Neural cell (in vitro differentiated cells): ENCODE measurements around the gene C16orf74. TPM values are rescaled to one million over a fixed set of nuclear protein-coding genes. Genes with fewer than 3 reads are reported as not detected.

Experiments
- H2AFZ ChIP-seq: fragments of 200-600, 300-800 bp; sonication (generic), shearing (Covaris generic); 2 replicates; pipeline ENCODE4 v1.6.0; 2014; ENCODE audit warnings: low read depth, mild to moderate bottlenecking, antibody characterized with exemption, low read length, moderate library complexity
- H3F3A ChIP-seq: fragments of 200-600 bp; shearing (Covaris generic); 2 replicates; pipeline ENCODE4 v1.6.1; 2016; ENCODE audit warnings: mild to moderate bottlenecking, moderate library complexity, mixed read lengths, antibody characterized with exemption, low read length; ENCODE audit not compliant: insufficient read depth, poor library complexity, severe bottlenecking
- H3K27ac ChIP-seq: fragments of 200-600, 300-800 bp; sonication (generic), shearing (Covaris generic); 2 replicates; pipeline ENCODE4 v1.5.1; 2014; ENCODE audit warnings: mild to moderate bottlenecking, low read length, moderate library complexity
- H3K27me3 ChIP-seq: fragments of 300-800, 200-600 bp; sonication (generic), shearing (Covaris generic); 2 replicates; pipeline ENCODE4 v1.6.0; 2014; ENCODE audit warnings: mild to moderate bottlenecking, low read depth, low read length, moderate library complexity; ENCODE audit not compliant: insufficient read depth
- H3K36me3 ChIP-seq: fragments of 300-800, 200-600 bp; sonication (generic), shearing (Covaris generic); 2 replicates; pipeline ENCODE4 v1.5.1; 2014; ENCODE audit warnings: mild to moderate bottlenecking, antibody characterized with exemption, low read length, moderate library complexity; ENCODE audit not compliant: insufficient read depth
- H3K4me2 ChIP-seq: fragments of 300-800, 200-600 bp; sonication (generic), shearing (Covaris generic); 2 replicates; pipeline ENCODE4 v1.6.0; 2014; ENCODE audit warnings: mild to moderate bottlenecking, low read length
- H3K4me3 ChIP-seq: fragments of 300-800, 200-600 bp; sonication (generic), shearing (Covaris generic); 2 replicates; pipeline ENCODE4 v1.5.1; 2014; ENCODE audit warnings: mild to moderate bottlenecking, low read length, moderate library complexity
- H3K79me2 ChIP-seq: fragments of 200-600 bp; shearing (Covaris generic); replicated peaks from 2 replicates; pipeline ENCODE4 v1.6.0; 2014; ENCODE audit warnings: mild to moderate bottlenecking, low read length, moderate library complexity; ENCODE audit not compliant: insufficient read depth
- H3K9ac ChIP-seq: fragments of 300-800, 200-600 bp; sonication (generic), shearing (Covaris generic); 2 replicates; pipeline ENCODE4 v1.6.1; 2016; ENCODE audit warnings: mild to moderate bottlenecking, low read length, mixed read lengths
- H3K9me2 ChIP-seq: fragments of 200-600 bp; shearing (Covaris generic); 2 replicates; pipeline ENCODE4 v1.6.1; 2016; ENCODE audit warnings: mild to moderate bottlenecking, low read length, mixed read lengths; ENCODE audit not compliant: insufficient read depth
- H3K9me3 ChIP-seq: fragments of 200-600, 300-800 bp; sonication (generic), shearing (Covaris generic); 2 replicates; pipeline ENCODE4 v1.6.1; 2016; ENCODE audit warnings: mild to moderate bottlenecking, mixed run types, low read length, moderate library complexity, mixed read lengths
- H4K20me1 ChIP-seq: fragments of 200-600 bp; shearing (Covaris generic); 2 replicates; pipeline ENCODE4 v1.6.1; 2016; ENCODE audit warnings: mild to moderate bottlenecking, mixed run types; ENCODE audit not compliant: insufficient read depth
- EP300 ChIP-seq: fragments of 450-650 bp; conservative IDR thresholded peaks from 2 replicates; pipeline ENCODE4 v1.6.1; 2014; ENCODE audit warnings: antibody characterized with exemption, mild to moderate bottlenecking, moderate library complexity; ENCODE audit not compliant: poor library complexity, severe bottlenecking
- EZH2 ChIP-seq: fragments of 200-600, 300-800 bp; shearing (Covaris generic), sonication (generic); IDR thresholded peaks from 2 replicates; pipeline ENCODE4 v1.6.1; 2014; ENCODE audit warnings: antibody characterized with exemption, low read length, borderline replicate concordance, mild to moderate bottlenecking; ENCODE audit not compliant: insufficient read depth, poor library complexity, severe bottlenecking
- MXI1 ChIP-seq: fragments of 450-650 bp; conservative IDR thresholded peaks from 2 replicates; pipeline ENCODE4 v1.6.1; 2014; ENCODE audit warnings: antibody characterized with exemption, mild to moderate bottlenecking; ENCODE audit not compliant: poor library complexity, severe bottlenecking
- POLR2AphosphoS5 ChIP-seq: IDR thresholded peaks from 2 replicates; pipeline ENCODE4 v1.6.1; 2012
- RAD21 ChIP-seq: fragments of 450-650 bp; conservative IDR thresholded peaks from 2 replicates; pipeline ENCODE4 v1.6.1; 2014; ENCODE audit warnings: antibody characterized with exemption, mild to moderate bottlenecking, moderate library complexity
- SMC3 ChIP-seq: fragments of 450-650 bp; conservative IDR thresholded peaks from 2 replicates; pipeline ENCODE4 v1.6.1; 2014; ENCODE audit warnings: antibody characterized with exemption, mild to moderate bottlenecking, moderate library complexity; ENCODE audit not compliant: poor library complexity
- TAF1 ChIP-seq: IDR thresholded peaks from 2 replicates; pipeline ENCODE4 v1.6.1; 2012; ENCODE audit warnings: low read depth
- polyA plus RNA-seq: library from polyadenylated mRNA; depleted of rRNA; stranded (reverse); fragments of >200 nt; gene quantifications from 2 replicates; pipeline ENCODE4 v1.2.3, GENCODE V29; 2014
- TF ChIP-seq, protein P1 (sequence below): IDR thresholded peaks from 2 replicates; pipeline ENCODE4 v1.6.1; 2012; ENCODE audit warnings: borderline replicate concordance
- TF ChIP-seq, protein P2 (sequence below): fragments of 450-650 bp; IDR thresholded peaks from 2 replicates; pipeline ENCODE4 v1.5.1; 2014; ENCODE audit warnings: antibody characterized with exemption, mild to moderate bottlenecking, moderate library complexity; ENCODE audit not compliant: poor library complexity, severe bottlenecking

C16orf74 gene
- polyA plus RNA-seq, 1 donor from 2014 or later = not detected

DNA sequence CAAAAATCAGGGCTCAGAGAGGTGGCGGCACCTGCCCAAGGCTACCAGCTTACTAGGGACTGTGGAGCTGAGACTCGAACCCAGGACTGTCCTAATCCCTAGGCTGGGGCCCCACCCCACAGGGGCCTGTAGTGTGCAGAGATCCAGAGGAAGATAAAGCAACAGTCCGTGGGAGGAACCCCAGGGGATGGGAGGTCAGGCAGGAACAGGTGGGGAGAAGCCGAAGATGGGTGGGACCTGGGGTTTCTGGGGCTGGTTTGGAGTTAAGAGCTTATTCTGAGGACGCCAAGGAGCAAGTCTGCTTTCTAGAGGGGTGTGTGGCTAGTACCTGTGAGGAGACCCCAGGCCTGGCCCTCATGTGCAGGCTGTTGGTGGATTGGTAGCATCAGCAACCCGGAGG is 14.9 kb downstream of the C16orf74 start:
- Histone ChIP-seq H3K4me2 (no peak overlapping the region), H3K4me3 (no peak overlapping the region)

DNA sequence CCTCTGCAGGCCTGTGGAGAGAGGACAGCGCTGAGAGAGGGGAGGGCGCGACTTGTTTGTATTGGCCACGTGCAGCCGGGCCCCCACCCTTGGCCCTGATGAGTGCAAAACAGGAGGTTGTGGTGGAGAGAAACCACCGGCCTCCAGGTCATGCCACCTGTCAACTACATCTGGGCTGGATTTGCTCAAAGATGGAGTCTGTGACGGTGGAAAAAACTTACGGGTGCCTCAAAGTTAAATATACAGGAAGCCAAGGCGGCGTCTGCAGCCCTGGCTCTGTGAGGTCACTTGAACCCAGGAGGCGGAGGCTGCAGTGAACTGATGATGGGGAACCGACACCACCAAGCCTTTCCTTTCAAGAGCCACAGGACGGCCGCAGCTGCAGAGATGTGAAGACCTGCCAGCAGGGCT is 15.7 kb downstream of the C16orf74 start:
- Histone ChIP-seq H3K9me2 (no peaks in the 10 kb centered on the region), H2AFZ (no peak overlapping the region), H3K27ac (no peak overlapping the region), H3K9me3 (no peaks in the 10 kb centered on the region), H3F3A (no peaks in the 10 kb centered on the region), H3K4me2 (no peak overlapping the region), H3K4me3 (no peak overlapping the region), H3K27me3 (no peaks in the 10 kb centered on the region), H4K20me1 (no peaks in the 10 kb centered on the region), H3K79me2 (no peaks in the 10 kb centered on the region), H3K9ac (no peak overlapping the region), H3K36me3 (no peaks in the 10 kb centered on the region)
- TF ChIP-seq, protein P1, sequence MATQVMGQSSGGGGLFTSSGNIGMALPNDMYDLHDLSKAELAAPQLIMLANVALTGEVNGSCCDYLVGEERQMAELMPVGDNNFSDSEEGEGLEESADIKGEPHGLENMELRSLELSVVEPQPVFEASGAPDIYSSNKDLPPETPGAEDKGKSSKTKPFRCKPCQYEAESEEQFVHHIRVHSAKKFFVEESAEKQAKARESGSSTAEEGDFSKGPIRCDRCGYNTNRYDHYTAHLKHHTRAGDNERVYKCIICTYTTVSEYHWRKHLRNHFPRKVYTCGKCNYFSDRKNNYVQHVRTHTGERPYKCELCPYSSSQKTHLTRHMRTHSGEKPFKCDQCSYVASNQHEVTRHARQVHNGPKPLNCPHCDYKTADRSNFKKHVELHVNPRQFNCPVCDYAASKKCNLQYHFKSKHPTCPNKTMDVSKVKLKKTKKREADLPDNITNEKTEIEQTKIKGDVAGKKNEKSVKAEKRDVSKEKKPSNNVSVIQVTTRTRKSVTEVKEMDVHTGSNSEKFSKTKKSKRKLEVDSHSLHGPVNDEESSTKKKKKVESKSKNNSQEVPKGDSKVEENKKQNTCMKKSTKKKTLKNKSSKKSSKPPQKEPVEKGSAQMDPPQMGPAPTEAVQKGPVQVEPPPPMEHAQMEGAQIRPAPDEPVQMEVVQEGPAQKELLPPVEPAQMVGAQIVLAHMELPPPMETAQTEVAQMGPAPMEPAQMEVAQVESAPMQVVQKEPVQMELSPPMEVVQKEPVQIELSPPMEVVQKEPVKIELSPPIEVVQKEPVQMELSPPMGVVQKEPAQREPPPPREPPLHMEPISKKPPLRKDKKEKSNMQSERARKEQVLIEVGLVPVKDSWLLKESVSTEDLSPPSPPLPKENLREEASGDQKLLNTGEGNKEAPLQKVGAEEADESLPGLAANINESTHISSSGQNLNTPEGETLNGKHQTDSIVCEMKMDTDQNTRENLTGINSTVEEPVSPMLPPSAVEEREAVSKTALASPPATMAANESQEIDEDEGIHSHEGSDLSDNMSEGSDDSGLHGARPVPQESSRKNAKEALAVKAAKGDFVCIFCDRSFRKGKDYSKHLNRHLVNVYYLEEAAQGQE = no peak
- TF ChIP-seq POLR2AphosphoS5 (no peak), RAD21 (no peak), SMC3 (no peak)

More for the DNA sequence above, 14.9 kb downstream of the C16orf74 start:
- no peaks in the 10 kb centered on the region for H3K79me2 ChIP-seq
- TF ChIP-seq, protein P1 = no peak
- TF ChIP-seq POLR2AphosphoS5 (no peak), RAD21 (no peak), MXI1 (no peak), TAF1 (no peak), SMC3 (no peak), EZH2 (no peak), EP300 (no peak)
- TF ChIP-seq, protein P2, sequence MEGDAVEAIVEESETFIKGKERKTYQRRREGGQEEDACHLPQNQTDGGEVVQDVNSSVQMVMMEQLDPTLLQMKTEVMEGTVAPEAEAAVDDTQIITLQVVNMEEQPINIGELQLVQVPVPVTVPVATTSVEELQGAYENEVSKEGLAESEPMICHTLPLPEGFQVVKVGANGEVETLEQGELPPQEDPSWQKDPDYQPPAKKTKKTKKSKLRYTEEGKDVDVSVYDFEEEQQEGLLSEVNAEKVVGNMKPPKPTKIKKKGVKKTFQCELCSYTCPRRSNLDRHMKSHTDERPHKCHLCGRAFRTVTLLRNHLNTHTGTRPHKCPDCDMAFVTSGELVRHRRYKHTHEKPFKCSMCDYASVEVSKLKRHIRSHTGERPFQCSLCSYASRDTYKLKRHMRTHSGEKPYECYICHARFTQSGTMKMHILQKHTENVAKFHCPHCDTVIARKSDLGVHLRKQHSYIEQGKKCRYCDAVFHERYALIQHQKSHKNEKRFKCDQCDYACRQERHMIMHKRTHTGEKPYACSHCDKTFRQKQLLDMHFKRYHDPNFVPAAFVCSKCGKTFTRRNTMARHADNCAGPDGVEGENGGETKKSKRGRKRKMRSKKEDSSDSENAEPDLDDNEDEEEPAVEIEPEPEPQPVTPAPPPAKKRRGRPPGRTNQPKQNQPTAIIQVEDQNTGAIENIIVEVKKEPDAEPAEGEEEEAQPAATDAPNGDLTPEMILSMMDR = no peak
- no peaks in the 10 kb centered on the region for H3K9me2 ChIP-seq
- H4K20me1 ChIP-seq = no peaks in the 10 kb centered on the region
- H3K27me3 ChIP-seq = no peaks in the 10 kb centered on the region
- no peaks in the 10 kb centered on the region for H3F3A ChIP-seq
- no peaks in the 10 kb centered on the region for H3K9me3 ChIP-seq
- H2AFZ ChIP-seq = no peak overlapping the region
- no peak overlapping the region for H3K27ac ChIP-seq
- no peak overlapping the region for H3K9ac ChIP-seq
- no peaks in the 10 kb centered on the region for H3K36me3 ChIP-seq
